ENCODE measurements around the gene TTC9.

Gene TTC9

GRCh38 chr14:70646705-70647104 is 5.0 kb downstream of the TTC9 start:
- no peak for DNase-seq

GRCh38 chr14:70648346-70648745 is 6.6 kb downstream of the TTC9 start:
- DNase-seq: no peak

DNA sequence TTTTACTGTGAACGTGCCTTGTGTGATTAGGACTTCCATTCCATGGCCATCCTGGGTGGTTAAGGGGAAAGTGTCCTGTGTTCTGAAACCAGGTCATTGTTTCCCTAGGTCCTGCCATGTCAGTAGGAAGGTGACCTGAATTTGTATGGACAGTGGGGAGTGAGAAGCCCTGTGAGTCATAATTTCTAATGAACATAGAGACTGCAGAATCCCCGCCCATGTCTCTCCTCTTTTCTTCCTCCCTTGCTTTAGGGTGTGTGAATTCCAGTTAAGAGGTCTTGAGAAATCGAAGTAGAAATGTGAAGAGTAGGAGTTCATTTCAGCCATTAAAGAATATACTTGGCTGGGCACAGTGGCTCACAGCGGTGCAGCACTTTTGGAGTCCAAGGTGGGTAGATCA is 8.1 kb downstream of the TTC9 start:
- no peak for DNase-seq

DNA sequence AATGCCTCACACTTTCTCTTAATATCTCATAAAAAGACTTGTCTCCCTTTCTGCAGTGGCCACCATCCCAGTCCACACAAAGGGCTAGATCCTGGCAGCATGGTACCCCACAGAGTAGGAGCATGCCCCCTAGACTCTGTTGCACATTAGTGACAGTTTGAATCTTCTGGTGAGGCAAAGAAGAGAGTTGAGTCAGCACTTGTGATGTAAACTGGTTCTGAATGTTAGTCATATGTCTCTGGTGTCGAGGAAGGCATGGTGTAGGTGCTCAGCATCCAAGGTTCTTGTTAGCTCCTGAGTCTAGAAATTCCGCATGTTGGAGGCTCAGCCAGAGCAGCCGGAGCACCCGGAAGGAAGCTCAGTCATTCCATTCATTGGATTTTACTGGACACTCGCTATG is 9.8 kb downstream of the TTC9 start:
- no peak for DNase-seq

DNA sequence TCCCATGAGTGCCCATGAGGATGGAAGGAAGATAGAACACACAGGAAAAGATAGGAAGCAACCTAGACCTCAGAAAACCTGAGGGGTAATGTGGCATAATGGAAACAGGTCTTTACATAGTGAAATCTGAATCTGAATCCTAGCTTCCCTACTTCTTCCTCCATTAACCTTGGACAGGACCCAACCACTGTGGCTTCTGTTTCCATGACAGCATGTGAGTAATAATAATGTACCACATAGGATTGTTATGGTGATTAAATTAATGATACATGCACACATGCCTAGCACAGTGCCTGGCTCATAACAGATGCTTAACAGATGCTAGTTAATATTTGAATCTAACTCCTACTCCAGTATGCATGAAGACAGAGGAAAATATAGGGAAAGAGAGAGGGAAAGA is 11.2 kb downstream of the TTC9 start:
- no peak for DNase-seq

GRCh38 chr14:70653662-70654061 is 11.9 kb downstream of the TTC9 start:
- no peak for DNase-seq

DNA sequence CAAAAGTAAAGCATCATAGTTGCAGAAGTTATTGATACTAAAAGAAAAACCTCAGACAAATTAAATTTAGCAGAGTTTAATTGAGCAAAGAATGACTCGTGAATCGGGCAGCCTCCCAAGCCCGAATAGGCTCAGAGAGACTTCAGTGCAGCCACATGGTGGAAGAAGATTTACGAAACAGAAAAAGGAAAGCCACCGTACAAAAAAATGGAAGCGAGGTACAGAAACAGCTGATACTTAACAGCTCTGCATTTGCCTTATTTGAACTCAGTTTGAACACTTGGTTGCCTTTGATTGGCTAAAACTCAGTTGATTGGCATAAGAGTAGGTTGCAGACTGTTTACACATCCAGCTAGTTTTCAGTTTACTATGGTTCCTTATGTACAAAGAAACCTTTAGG is 12.9 kb downstream of the TTC9 start:
- DNase-seq: no peak

DNA sequence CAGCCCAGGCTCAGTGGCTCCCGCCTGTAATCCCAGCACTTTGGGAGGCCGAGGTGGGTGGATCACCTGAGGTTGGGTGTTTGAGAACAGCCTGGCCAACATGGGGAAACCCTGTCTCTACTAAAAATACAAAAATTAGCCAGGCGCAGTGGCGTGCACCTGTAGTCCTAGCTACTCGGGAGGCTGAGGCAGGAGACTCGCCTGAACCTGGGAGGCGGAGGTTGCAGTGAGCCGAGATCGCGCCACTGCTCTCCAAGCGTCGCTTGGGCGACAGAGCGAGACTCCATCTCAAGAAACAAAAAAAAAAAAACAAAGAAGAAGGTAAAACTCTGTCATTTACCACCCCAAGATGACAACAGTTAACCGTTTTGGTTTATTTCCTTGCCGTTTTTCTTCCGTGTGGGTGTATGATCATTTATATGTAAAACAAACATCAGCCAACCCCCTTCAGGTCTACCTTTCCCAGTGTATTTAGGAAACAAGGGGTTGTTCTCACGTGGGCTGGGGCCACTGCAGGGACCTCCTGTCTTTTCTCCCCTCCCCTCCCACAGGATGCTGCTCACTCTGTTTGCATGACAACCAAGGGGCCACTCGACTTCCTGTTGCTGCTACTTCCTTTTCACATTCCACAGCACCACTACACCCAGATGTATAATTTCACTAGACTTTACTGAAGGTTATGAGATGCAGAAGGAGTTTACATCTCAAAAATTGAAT is 13.6 kb downstream of the TTC9 start:
- DNase-seq: no peak

GRCh38 chr14:70658899-70659298 is 17.2 kb downstream of the TTC9 start:
- DNase-seq: no peak

- no peak for DNase-seq
Measured at GRCh38 chr14:70660967-70661893, 19.5 kb downstream of the TTC9 start.

- DNase-seq: no peak
Measured at GRCh38 chr14:70662080-70662479, 20.4 kb downstream of the TTC9 start.

DNA sequence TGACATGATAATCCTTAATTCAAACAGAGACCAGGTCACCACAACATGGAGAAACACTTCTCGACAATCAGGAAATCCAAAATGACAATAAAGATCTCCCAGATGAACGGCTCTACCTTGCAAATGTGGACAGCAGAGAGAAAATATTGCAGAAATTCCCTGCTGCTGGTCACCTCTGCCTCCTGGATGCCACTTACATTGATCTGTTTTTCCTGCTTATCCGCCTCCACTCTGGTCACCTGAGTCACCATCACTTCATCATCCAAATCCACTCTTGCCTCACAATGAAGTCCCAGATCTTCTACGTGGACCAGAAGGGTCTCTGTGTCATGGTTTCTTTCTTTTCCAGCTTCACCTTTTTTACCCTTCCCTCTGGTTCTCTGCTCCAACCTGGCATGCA is 21.1 kb downstream of the TTC9 start:
- no peak for DNase-seq

DNA sequence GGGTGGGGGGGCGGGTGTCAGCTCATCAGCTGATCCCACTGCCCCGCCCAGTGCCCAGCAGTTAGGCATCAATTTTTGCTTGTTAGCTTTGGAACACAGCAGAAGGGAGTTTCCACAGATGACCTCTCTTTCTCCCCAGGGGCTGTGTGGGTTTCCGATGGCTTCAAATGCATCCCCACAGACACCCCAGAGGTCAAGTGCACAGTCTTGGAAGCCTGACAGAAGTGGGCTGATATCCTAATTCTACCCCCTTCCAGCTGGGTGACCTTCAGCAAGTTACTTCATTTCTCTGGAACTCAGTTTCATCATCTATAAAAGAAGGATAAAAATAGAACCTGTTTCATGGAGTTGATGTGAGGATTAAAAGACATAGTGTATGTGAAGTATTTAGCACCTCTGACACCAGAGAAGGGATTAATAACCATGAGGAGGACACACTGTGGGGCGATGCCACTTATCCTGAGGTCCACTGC is 22.0 kb downstream of the TTC9 start:
- no peak for DNase-seq

- no peak for DNase-seq
Measured at GRCh38 chr14:70664698-70665447, 23.2 kb downstream of the TTC9 start.

DNA sequence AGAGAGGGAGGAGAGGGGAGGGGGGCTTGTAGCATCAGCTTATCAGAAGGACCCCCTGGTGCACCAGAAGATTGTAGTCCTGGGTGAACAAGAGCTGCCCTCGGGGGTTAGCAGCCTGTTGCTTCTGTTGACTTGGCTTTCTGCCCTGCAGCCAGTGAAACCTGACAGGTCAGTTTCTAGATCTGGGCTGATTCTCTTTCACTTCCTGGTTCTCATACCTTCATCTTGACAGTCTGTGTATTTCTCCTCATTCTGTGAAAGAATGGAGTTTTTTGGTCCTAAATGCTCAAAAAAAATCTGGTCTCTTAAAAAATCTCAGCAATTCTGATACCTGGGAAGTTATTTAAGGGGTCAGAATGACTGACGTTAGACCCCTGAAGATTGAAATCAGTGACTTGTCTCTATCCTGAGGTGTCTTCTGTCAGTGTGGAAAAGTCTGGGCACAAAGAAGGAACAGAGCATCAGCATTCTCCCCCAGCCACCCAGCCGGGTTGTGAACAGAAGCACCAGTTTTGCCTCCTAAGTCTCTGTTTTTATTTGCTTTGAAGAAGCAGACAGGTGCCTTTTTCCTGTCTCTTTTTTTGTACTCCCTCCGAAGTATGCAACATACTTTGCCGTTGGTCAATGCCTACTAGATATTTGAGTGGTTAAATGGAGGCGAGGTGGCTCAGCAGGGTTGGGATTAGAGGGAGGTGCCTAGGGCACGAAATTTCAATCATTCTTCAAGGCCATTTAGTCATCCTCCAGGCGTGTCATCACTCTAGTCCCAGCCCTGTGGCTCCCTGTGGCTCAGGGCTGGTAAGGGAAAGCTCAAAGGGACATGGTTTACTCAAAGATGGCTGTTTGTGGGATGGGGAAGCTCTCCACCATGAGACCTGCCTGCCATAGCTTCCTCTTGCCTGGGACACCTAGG is 24.0 kb downstream of the TTC9 start:
- no peak for DNase-seq

DNA sequence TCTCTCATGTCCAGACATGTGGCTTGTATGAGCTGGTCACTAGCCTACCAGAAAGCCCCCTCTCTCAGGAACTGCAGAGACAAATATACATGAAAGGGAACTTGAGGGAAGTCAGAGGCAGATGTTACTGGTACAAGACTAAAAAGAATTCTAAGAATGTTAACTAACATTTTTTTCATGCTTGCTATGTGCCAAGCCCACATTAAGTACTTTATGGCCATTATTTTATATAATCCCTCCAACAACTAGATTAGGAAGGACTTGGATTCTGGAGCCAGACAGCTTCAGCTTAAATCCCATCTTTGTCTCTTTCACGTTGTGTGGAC is 24.6 kb downstream of the TTC9 start:
- no peak for DNase-seq

GRCh38 chr14:70670992-70671651 is 29.4 kb downstream of the TTC9 start:
- no peak for DNase-seq

DNA sequence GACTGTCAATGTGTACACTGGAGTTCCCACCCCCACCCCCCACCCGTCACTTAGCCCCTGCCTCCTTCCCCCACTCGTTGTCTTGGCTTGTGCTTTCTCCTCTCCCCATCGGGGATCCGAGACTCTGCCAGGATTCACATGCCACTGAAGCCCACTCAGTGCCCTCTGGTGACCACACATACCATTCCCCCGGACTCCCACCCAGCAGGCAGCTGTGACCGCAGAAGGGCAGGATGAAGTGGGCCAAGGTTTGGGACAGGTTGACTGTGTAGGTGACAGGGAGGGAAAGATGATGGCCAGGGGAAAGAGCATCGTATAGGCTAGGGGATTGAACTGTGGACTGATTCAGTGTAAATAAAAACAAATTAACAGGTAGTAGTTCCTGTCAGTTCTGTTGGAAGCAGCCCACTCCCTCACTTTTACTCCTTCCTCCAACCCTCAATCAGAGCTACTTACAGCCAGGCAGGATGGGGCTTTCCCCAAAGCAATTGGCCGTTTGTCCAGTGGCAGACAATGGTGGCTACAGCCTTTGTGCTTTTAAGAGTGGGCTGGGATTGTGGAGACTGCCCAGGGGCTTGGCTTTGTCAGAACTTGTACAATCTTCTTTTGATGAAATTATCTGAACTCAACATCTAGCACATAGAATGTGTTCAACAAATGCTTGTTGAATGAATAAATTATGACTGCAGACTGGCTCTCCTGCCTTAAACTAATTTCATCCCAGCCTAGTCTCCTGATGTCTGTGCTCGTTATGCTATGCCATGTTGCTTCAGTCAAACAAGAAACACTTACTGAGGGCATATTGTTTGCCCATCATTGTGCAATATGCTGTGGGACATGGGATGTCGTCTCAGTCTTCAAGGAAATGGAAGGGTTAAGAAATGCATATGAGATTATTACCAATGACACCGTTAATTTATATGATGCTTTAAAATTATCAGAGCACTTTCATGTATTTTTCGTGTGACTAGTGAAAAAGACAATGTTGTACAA is 30.2 kb downstream of the TTC9 start:
- no peak for DNase-seq

GRCh38 chr14:70677341-70677740 is 35.6 kb downstream of the TTC9 start:
- DNase-seq: no peak

DNA sequence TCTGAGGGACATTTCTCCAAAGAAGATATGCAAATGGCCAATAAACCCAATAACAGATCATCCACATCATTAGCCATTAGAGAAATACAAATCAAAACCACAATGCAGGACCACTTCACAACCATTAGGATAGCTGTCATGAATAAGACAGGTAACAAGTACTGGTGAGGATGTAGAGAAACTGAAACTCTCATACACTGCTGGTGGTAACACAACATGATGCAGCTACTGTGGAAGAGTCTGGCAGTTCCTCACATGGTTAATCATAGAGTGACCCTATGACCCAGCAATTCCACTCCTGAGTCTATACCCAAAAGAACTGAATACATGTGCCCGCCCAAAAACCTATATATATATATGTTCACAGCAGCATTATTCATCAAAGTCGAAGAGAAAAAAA is 39.0 kb downstream of the TTC9 start:
- no peak for DNase-seq

DNA sequence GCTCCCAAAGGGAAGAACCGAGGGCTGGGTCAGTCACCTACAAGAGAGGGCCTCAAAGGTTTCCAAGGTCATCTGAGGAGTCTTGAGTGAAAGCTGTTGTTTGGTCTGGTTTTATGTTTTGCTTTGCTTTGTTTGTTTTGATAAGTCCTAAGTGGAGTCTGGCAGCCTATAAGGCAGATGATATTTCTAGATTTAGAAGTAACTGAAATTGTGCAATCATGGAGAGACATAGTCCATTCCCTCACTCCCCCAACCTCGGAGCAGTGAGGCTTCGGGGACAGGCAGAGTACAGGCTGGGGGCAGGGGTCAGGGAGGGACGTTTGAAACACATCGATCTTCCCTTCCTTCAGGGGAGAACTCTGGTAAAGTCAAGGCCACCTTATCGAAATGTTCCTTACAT is 42.3 kb downstream of the TTC9 start:
- DNase-seq: no peak

All from SIG-M5 (cell line).